ENCODE measurements around the gene TSPAN18.

DNA sequence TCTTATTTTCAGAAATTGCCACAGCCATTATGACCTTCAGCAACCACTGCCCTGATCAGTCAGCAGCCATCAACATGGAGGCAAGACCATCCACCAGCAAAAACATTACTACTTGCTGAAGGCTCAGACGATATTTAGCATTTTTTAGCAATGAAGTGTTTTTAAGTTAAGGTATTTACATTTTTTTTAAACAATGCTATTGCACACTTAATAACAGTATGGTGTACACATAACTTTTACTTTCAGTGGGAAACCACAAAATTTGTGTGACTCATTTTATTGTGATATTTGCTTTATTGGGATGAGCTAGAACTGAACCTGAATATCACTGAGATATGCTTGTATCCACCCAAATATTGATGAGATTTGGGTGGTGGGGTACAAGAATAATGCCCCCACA, 110.9 kb downstream of the TSPAN18 start:
- TF ChIP-seq CTCF (IDR thresholded peaks at IDR 0.05) (no peak), POLR2A (IDR thresholded peaks at IDR 0.05) (no peak)
